Loucy (cell line): ENCODE results near the gene PPP4R3A.

Experiments
- CTCF ChIP-seq: fragments of 200-600 bp; sonication (generic); conservative IDR thresholded peaks from 2 replicates; pipeline ENCODE4 v1.5.1; 2014; ENCODE audit warnings: mild to moderate bottlenecking, antibody characterized with exemption, low read length
- EZH2phosphoT487 ChIP-seq: fragments of 200-600 bp; IDR thresholded peaks from 2 replicates; pipeline ENCODE4 v1.6.1; 2018; ENCODE audit warnings: antibody characterized with exemption, mild to moderate bottlenecking, moderate library complexity, borderline replicate concordance

GRCh38 chr14:91417983-91418386 is 92.1 kb downstream of the PPP4R3A start:
- TF ChIP-seq CTCF (no peak), EZH2phosphoT487 (no peak)
